ENCODE measurements around the gene POFUT1.
"Not testable (repeated sequence)": the region's sequence is repeated elsewhere in the genome, so short reads cannot be mapped to it uniquely, and the experiment has no call there.

POFUT1 gene

DNA sequence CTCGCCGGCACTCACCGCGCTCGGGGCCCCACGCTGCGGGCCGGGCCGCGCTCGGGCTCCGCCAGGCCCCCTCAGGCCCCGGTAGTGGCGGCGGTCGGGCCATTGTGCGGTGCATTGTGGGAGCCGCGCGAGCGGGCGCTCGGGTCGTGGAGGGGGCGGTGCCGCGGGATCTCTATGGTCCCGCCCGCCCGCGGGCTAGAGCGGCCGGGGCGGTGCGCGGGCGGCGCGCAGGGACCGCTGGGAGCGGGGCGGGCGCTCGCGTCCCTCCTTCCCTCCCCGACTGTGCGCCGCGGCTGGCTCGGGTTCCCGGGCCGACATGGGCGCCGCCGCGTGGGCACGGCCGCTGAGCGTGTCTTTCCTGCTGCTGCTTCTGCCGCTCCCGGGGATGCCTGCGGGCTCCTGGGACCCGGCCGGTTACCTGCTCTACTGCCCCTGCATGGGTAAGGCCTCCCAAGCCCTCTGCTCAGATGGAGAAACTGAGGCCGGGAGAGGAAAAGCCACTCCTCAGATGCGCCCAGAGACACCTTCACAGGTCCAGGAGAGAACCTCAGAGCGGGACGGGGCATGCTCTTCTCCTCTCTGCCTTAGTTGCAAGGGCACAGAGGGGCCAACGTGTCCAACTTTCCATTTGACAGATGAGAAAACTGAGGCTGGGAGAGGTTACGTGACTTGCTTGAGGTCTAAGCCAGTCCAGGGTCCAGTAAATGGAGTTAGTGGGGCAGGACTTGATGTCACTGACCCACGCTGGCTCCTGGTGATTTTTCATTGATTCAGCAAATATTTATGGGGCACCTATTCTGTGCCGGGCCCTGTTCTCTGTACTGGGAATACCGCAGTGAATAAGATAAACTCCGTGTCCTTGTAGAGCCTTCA lies at the start of gene POFUT1, which contains the start of gene PLAGL2:
Gene POFUT1, plus strand, starts transcription at position 255 of the 873 bp plus-strand sequence. Its CDS starts 62 bp downstream, at position 317.
Gene PLAGL2, minus strand, starts transcription at position 118 of the 873 bp plus-strand sequence. CDS start 5,565 bp downstream, outside the sequence.
- DNase-seq (ENCODE audit: low spot score) = peak; percentile 80

DNA sequence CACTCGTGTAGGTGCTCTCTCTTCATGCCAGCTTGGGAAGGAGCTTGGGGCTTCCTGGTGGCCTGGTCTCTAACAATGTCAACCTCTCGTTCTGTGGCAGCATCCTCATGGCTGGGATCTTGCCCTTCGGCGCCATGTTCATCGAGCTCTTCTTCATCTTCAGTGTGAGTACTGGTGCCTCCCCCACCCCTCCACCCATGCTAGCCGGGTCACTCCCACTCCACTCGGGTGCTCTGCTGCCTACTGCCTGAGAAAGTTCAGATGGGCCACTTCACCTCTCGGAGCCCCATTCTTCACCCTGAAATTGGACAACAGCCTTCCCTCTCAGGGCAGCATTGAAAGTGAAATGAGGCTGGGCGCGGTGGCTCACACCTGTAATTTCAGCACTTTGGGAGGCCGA lies 49.3 kb upstream of the POFUT1 start:
- DNase-seq (ENCODE audit: low spot score) = no peak

DNA sequence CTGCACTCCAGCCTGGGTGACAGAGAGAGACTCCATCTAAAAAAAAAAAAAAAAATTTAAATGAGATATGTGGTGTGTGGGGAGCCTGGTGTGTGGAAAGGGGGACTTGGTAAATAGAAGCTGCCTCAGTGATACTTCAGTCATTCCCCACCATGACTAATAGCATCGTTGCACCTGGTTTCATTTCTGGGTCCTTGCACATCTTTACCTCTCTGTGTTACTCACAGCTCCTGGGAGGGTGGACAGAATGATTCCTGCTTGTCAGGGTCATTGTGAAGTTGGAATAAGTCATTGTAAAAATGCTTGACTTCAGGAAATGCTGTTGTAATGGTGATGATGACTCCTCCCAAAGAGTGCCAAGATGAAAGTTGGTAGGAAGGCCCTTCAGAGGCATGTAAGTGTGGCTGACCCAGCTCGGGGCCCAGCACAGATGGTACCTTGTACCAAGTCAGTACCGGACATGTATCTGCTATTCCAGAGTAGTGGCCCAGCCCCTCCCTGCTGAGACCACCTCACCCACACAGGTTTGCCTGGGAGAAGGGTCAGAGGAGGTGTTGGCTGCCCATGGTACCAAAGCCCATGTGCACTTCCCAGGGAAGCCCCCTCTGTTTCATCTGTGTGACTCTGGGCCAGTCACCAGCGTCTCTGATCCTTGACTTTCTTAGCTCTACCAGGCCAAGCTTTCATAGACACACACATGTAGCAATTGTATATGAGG lies 48.6 kb upstream of the POFUT1 start:
- DNase-seq (ENCODE audit: low spot score) = no peak

DNA sequence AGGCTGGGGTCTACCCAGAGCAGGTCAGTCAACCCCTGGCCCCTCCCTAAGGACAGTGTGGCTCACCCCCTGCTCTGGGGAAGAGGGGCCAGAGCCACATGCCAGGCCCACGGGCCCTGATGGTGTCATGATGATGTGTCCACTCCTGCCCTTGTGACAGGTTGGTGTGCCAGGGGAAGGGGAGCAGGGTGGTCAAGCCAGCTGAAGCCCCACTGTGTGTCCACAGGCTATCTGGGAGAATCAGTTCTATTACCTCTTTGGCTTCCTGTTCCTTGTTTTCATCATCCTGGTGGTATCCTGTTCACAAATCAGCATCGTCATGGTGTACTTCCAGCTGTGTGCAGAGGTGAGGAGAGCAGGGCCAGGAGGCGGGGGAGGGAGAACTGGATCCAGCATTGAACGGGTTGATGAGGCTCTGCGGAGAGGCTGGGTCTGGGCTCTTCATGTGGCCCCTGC lies 47.9 kb upstream of the POFUT1 start:
- DNase-seq (ENCODE audit: low spot score) = no peak

DNA sequence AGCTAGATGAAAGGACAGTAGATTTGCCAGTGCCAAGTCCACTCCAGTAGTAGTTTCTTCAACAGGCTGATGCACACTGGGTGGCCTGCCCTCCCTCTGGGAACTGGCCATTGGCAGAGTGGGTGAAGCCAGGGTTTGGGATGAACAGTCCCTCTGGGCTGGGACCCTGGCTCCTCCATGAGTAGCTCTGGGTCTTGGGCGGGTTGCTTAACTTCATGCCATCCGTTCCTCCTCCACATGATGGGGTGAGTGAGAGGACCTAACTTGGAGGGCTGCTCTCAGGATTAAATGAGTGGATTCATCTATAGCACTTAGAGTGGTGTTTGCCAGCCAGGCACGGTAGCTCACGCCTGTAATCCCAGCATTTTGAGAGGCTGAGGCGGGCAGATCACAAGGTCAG lies 47.3 kb upstream of the POFUT1 start:
- no peak for DNase-seq (ENCODE audit: low spot score)

DNA sequence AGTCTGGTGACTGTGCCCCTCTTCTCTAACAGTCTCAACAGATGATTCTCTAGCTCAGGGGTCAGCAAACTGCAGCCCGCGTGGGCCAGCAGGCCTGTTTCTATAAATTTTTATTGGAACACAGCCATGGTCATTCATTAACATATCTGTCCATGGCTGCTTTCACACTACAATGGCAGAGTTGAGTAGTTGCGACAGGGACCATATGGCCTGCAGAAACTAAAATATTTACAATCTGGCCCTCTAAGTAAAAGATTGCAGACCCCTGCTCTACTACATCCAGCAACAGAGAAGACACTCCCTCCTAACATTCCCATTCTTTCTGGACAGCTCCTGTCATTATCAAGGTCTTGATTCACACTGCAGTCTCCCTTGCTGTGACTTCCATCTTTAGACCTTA lies 45.3 kb upstream of the POFUT1 start:
- DNase-seq (ENCODE audit: low spot score) = no peak

DNA sequence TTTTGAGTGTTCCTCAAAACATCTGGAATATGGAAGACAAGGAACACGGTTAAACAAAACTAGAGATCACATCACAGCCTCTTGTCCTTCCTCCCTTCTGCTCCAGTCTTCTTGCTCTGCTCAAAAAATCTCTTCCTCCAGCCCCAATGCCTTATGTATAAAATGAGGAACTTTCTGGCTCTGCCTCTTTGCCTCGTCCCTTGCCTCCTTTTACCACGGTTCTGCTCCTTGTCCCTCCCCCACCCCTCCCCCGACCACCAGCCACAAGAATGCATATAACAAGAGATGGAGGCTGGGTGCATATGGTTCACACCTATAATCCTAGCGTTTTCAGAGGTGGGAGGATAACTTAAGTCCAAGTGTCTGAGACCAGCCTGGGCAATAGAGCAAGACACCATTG lies 43.7 kb upstream of the POFUT1 start:
- no peak for DNase-seq (ENCODE audit: low spot score)

DNA sequence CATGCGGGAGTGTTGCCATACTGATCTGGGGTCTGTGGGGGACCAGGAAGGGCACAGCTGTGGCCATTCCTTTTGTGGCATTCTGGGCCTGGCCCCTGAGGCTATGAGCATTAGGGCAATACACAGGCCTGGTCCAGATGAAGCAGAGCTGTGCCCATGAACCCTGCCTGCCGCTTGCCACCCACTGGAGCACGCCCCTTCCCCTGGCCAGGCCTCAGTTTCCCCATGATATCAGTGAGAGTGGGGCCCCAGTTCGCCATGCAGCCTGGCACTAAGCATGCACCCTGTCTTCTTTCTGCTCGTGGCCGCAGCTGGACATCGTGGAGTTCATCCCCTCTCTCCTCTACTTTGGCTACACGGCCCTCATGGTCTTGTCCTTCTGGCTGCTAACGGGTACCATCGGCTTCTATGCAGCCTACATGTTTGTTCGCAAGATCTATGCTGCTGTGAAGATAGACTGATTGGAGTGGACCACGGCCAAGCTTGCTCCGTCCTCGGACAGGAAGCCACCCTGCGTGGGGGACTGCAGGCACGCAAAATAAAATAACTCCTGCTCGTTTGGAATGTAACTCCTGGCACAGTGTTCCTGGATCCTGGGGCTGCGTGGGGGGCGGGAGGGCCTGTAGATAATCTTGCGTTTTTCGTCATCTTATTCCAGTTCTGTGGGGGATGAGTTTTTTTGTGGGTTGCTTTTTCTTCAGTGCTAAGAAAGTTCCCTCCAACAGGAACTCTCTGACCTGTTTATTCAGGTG lies 42.5 kb upstream of the POFUT1 start:
- DNase-seq (ENCODE audit: low spot score) = no peak

DNA sequence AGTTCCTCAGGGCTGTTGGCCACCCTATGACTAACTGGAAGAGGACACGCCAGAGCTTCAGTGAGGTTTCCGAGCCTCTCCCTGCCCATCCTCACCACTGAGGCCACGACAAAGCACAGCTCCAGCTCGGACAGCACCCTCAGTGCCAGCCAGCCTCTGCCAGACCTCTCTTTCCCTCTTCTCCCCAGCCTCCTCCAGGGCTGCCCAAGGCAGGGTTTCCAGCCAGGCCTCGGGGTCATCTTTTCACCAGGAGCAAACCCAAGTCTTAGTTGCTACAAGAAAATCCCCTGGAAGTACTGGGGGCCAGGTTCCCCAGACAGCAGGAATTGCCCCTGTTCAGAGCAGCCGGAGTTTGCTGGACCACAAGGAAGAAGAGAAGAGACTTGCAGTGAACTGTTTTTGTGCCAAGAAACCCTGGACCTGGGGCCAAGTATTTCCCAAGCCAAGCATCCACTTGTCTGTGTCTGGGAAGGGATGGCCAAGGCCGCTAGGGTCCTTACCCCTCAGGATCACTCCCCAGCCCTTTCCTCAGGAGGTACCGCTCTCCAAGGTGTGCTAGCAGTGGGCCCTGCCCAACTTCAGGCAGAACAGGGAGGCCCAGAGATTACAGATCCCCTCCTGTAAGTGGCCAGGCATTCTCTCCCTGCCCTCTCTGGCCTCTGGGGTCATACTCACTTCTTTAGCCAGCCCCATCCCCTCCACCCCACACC lies 41.7 kb upstream of the POFUT1 start:
- no peak for DNase-seq (ENCODE audit: low spot score)

DNA sequence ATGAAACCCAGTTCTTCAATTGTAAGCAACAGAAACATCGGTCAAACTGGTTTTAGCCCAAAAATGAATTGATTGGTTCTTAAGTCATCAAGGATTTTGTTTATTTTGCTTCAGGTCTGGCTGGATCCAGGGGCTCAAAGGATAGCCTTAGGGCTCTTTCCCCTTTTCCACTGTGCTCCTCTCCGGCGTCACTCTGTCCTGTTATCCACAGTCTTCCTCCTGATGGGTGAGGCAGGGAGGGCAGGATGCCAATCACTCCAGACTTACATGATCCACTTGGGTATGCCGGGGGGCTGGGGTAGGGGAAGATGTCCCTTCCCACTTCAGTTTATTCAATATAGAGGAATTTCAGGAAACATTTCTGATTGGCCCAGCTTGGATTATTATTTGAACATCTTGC lies 40.1 kb upstream of the POFUT1 start:
- no peak for DNase-seq (ENCODE audit: low spot score)

DNA sequence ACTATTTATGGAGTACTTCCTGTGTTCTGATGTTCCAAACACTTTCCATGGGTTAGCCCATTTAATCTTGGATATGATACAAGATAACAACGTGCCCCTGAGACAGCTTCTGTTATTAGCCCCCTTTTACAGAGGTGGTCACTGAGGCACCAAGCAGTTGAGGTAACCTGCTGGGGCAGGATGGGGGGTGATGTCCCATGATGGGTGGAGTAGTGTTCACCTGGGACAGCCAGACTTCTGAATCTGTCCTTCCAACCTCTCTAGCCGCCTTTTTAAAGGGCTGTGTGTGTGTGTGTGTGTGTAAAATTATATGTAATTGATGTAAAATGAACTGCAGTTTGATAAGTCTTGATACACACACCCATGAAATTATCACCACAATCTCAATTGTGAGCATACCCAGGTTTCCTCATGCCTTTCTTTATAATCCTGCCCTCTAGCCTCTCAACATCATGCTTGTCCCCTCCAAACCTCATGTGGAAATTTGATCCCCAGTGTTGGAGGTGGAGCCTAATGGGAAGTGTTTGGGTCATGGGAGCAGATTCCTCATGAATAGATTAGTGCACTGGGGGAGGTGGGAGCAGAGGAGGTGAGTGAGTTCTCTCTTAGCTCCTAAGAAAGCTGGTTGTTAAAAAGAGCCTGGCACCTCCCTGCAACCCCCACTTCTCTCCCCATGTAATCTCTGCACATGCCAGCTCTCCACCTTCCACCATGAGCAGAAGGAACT lies 39.3 kb upstream of the POFUT1 start:
- DNase-seq (ENCODE audit: low spot score) = no peak

DNA sequence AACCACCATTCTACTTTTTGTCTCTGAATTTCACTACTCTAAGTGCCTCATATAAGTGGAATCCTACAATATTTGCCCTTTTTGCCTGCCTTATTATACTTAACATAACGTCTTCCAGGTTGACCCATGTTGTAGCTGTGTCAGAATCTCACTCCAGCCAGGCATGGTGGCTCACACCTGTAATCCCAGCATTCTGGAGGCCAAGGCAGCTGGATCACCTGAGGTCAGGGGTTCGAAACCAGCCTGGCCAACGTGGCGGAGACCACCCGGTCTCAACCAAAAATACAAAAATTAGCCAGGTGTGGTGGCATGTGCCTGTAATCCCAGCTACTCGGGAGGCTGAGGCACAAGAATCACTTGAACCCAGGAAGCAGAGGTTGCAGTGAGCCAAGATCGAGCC lies 30.0 kb upstream of the POFUT1 start:
- not testable (repeated sequence) for DNase-seq (ENCODE audit: low spot score)

DNA sequence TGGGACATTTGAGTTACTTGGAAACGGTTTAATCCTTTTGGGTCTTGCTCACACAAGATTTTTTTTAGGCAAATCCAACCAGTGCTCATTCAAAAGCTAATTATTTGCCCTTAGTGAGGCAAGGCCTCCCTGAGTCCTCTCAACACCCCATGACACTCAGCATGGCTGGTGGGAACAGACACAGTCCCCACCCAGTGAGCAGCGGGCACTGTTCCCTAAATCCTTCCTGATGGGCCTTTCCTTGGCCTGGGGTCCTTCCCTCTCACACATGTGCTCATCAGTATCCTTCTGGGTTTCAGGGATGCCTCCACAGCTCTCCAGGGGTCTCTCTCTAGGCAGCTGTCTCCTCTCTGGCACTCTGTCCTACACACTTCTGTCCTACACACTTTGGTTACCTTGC lies 28.2 kb upstream of the POFUT1 start:
- DNase-seq (ENCODE audit: low spot score) = no peak

DNA sequence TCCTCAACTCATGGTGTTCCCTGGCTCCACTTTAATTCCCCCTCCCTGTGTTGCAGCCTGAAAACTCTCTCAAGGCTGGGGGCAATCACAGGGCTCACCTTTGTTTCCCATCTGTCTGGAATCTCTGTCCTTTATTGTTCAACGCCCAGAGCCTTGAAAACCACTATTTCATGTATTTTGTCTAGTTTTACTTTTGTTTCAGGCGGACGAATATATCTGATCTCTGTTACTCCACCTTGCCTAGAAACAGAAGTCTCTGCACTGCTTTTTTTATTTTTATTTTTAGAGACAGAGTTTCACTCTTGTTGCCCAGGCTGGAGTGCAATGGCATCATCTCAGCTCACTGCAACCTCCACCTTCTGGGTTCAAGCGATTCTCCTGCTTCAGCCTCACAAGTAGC lies 27.7 kb upstream of the POFUT1 start:
- no peak for DNase-seq (ENCODE audit: low spot score)

DNA sequence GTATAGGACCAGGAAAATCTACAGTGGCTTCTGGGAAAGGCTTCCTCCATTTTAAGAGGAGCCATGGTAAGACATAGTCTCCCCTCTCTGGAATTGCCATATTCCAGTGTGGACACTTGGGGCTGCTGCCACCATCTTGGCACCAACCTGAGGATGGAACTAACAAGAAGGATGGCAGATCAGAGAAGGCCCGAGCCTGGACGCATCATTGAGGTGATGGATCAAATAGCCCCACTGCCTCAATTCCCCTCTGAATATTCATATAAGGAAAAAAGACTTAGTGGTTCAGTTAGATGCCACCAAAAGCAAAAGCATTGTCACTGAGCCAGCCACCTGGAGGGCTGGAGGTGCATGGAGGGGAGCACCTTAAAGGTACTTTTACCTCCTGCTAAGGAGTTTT lies 26.1 kb upstream of the POFUT1 start:
- no peak for DNase-seq (ENCODE audit: low spot score)

DNA sequence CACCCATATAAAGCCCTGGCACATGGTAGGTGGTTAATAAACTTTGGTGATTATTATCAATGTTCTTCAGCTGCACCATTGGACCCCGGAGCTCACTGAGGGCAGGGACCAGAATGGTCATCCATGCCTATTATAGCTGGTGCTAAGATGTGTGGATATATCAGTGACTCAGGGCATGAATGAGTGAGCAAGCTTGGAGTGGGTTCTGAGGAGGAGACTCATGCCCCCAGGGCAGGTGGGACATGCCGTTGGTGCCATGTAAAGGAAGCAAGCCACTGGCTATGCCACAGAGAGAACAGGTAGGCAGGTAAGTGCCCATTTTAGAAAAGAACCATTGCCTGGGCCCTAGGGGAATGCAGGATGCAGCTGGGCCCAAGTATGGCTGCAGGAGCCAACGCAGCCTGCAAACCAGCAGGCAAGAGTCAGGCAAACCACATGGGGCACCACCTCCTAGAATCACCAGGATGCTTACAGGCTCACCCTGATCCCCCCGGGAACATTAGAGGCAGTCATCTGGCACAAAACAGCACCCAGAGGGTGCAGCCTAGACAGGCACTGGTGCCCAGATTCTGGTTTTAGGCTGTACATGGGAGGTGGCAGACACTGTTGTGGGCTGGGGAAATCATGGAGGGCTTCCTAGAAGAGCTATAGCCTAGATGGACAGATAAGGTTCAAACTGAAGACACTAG lies 23.6 kb upstream of the POFUT1 start:
- DNase-seq (ENCODE audit: low spot score) = no peak

DNA sequence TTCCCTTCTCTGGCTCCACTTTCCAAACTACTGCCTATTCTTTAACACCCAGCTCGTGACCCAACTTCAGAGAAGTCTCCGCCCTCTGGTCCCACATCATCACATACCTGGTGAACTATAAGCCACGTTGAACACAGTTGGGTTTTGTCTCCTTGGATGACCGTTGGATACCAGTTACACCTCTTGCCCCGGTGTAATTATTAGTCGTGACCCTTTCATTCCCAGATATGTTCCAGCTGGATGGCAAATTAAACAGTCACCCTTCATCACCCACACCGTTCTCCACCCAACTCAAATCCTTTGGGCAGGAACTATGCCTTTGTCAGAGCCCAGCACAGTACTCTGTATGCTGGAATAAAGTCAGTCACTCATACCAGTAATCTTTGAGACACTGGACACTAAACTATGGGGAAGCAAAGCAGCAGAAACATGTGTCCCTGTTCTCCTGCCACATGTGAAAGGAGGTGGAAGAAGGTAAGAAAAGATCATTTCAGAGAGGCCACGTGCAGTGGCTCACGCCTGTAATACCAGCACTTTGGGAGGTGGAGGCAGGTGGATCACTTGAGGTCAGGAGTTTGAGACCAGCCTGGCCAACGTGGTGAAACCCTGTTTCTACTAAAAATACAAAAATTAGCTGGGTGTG lies 22.6 kb upstream of the POFUT1 start:
- DNase-seq (ENCODE audit: low spot score) = no peak

DNA sequence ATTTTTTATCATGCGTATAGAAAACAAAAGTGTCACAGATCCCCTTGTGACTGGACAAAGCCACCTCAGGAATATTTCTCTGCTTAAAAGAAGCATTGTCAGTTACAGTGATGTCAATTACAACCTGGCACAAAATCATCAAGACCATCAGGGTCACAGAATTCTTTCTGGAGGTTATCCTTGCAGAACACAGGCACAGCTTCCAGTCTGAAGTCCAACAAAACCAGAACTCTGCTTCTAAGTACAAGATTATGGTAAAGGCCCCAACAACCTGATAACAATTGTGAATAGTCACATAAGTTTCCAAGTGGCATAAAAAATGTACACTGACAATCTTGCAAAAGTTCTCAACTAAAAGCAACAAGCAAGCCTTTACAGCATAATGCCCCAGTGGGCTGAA lies 21.2 kb upstream of the POFUT1 start:
- no peak for DNase-seq (ENCODE audit: low spot score)

DNA sequence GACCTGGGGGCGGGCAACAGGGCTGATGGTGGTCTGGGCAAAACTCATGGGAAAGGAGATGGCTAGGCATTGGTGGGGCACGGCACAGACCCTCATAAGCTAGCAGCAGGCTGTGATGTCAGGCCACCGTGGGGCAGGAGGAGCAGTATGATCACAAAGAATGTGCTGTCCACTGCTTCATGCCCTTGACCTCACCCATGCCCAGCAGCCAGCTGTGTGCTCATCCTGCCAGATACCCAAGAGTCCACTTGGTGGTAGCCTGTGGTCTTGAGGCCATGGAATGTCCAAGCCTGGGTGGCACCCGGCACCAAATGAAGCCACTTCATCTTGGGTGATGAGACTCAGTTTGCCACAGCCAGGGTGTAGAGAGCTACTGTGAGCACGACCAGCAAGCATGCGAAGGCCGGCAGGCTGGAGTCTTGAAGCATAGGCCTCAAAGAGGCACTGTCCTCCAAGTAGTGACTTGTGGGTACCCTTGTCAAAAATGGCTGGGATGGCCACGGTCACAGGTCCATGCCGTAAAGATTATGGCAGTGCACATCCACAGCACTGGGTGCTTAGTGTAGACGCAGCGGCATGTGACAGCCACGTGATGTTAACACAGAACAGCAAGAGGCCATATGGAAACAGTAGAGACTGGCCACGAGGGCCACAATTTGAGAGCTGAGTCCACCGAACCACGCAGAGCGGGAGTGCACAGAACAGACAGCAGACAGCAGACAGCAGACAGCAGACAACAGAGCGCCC lies 19.1 kb upstream of the POFUT1 start:
- no peak for DNase-seq (ENCODE audit: low spot score)

DNA sequence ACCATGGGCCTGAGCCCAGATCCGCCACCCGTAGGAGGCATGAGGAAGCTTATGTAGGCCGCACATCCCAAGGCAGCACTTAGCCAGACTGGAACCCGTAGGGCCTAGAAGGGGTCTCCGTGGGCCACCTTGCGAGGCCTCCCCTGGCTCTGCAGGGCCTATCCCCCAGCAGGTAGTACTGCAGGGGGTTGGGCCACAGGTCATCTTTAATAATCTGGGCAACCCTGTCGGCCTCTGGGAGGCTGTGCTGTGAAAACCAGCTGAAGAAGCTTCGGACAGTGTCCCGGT lies 18.6 kb upstream of the POFUT1 start:
- no peak for DNase-seq (ENCODE audit: low spot score)

Data from cerebellar cortex (tissue), 1 donor.